ENCODE measurements around the gene SLC22A14. TPM values are rescaled to one million over a fixed set of nuclear protein-coding genes. Genes with fewer than 3 reads are reported as not detected.
"Not testable (repeated sequence)": the region's sequence is repeated elsewhere in the genome, so short reads cannot be mapped to it uniquely, and the experiment has no call there.

SLC22A14 gene
- total and polyA plus RNA-seq, 10 donors: 0.04 to 0.60 (median 0.18) TPM; not detected in 6

DNA sequence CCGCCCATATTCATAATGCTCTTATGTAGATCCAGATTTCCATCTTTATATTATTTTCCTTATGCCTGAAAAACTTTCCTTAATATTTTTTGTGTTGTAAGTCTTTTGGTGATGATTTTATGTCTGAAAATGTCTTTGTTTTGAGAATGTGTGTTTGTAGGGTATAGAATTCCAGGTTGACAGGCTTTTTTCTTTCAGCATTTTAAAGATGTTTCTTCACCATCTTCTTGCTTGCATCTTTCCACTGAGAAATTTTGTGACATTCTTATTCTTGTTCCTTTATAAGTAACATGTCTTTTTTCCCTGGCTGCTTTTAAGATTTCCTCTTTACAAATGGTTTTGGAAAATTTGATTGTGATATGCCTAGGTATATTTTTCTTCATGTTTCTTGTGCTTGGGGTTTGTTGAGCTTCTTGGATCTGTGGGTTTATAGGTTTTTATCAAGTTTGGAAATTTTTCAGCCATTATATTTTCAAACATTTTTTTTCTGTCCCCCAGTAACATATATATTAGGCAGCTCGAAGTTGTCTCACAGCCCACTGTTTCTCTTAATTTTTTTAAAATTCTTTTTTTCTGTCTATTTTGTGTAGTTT lies 43.6 kb upstream of the SLC22A14 start:
- Histone ChIP-seq H3K27ac (no peak overlapping the region), H3K9me3 (peaks cover 7 to 34% (median 29%) of the 10 kb centered on the region in 8 donors), H3K36me3 (peaks cover 3 to 97% (median 50%) of the 10 kb centered on the region in 6 donors), H3K4me1 (no peaks in the 10 kb centered on the region), H3K27me3 (replicated peaks in 1 of 7) (no peaks in the 10 kb centered on the region), H3K4me3 (no peak overlapping the region)
- WGBS, 5 donors: 97 to 99% (median 97%) methylated on average over 2 of the region's 2 CpGs
- TF ChIP-seq POLR2A (IDR thresholded peaks at IDR 0.05) (no peak), POLR2AphosphoS5 (IDR thresholded peaks at IDR 0.05) (no peak)
- TF ChIP-seq, protein P1, sequence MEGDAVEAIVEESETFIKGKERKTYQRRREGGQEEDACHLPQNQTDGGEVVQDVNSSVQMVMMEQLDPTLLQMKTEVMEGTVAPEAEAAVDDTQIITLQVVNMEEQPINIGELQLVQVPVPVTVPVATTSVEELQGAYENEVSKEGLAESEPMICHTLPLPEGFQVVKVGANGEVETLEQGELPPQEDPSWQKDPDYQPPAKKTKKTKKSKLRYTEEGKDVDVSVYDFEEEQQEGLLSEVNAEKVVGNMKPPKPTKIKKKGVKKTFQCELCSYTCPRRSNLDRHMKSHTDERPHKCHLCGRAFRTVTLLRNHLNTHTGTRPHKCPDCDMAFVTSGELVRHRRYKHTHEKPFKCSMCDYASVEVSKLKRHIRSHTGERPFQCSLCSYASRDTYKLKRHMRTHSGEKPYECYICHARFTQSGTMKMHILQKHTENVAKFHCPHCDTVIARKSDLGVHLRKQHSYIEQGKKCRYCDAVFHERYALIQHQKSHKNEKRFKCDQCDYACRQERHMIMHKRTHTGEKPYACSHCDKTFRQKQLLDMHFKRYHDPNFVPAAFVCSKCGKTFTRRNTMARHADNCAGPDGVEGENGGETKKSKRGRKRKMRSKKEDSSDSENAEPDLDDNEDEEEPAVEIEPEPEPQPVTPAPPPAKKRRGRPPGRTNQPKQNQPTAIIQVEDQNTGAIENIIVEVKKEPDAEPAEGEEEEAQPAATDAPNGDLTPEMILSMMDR (IDR thresholded peaks at IDR 0.05 in 8 of 11, conservative IDR thresholded peaks at IDR 0.05 in 3 of 11): no peak
- intact Hi-C loops (cut with DNase I; ENCODE audit: low total_unique reads): no loop called here
- no peak for DNase-seq

DNA sequence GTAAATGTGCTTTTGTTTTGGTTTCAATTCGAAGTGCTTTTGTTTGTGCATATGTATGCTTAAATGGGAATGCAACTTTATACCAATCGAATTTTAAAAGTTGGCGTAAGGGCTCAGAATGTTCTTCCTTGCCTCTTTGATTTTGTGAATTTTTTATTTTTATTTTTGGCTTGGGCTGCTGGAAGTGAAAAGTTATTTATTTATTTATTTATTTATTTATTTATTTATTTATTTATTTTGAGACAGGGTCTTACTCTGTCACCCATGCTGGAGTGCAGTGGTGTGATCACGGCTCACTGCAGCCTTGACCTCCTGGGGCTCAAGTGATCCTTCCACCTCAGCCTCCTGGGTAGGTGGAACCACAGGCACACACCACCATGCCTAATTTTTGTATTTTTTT lies 39.3 kb upstream of the SLC22A14 start:
- H3K27me3 ChIP-seq (replicated peaks in 1 of 7); H3K4me3 ChIP-seq; H3K27ac ChIP-seq; H3K4me1 ChIP-seq; DNase-seq: not testable (repeated sequence)
- WGBS, 5 donors: 95 to 100% (median 97%) methylated on average over 4 of the region's 4 CpGs
- H3K36me3 ChIP-seq: peaks cover 5 to 92% (median 50%) of the 10 kb centered on the region in 6 donors
- intact Hi-C loops (cut with DNase I; ENCODE audit: low total_unique reads): loop anchor here (10.0 kb wide), 1 partner anchor 98 kb away; no protein-coding TSS in a partner anchor
- H3K9me3 ChIP-seq: peaks cover 6 to 18% (median 16%) of the 10 kb centered on the region in 8 donors

DNA sequence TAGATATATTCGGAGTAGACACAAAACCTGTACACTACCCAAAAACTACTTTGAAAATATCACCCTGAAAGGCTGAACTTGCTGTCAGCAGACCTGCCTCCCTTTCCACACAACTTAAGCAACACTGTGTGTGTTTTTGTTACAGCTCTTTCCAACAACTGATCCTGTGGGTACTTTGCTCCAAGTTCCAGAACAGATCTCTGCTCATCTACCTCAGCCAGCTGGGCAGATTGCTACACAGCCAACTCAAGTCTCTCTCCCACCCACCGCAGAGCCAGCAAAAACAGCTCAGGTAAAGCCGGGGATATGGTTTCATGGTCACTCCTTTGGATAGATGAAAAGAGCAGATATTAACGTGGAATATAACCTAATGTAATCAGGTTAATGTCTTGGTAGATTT lies 36.2 kb upstream of the SLC22A14 start:
- 96 to 98% (median 97%) methylated on average over 4 of the region's 4 CpGs for WGBS, 5 donors
- Histone ChIP-seq H3K4me1 (no peaks in the 10 kb centered on the region), H3K4me3 (no peak overlapping the region), H3K9me3 (no peaks in the 10 kb centered on the region), H3K36me3 (peaks cover 5 to 92% (median 49%) of the 10 kb centered on the region in 6 donors), H3K27ac (no peak overlapping the region), H3K27me3 (replicated peaks in 1 of 7) (no peaks in the 10 kb centered on the region)
- no peak for DNase-seq
- intact Hi-C loops (cut with DNase I; ENCODE audit: low total_unique reads): loop anchor here (10.0 kb wide), 1 partner anchor 101 kb away; no protein-coding TSS in a partner anchor
- TF ChIP-seq POLR2A (IDR thresholded peaks at IDR 0.05) (no peak), POLR2AphosphoS5 (IDR thresholded peaks at IDR 0.05) (no peak)
- TF ChIP-seq, protein P1 (IDR thresholded peaks at IDR 0.05 in 8 of 11, conservative IDR thresholded peaks at IDR 0.05 in 3 of 11): no peak

DNA sequence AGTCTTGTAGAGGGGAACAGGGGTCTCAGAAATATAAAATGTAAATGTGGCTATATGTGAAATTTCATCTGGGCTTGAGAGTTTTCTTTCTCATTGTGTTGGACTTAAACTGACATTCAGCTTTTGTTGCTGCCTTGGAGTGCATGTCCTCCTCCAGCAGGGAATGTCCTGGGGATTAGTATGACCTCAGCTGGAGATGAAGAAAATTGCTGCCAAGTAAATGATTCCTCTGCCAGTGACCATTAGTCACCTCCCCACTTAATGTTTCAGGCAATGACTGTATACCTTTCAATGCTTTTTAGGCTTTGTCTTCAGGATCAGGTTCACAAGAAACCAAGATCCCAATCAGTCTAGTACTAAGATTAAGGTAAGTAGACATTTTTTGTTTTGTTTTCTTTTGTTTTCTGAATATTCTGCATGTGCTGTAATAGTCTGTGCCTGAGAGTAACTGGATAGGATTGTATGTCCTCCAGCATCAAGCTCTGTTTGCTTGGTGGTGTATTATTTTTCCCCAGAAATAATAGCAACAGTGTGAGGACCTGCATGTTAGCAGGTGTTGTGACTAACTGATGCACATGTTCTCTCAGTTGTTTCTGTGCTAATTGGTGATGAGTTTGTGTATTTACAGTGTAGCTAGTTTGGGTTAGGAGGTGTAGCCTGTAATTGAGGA lies 34.6 kb upstream of the SLC22A14 start:
- no peak for TF ChIP-seq POLR2A (IDR thresholded peaks at IDR 0.05)
- no peak for TF ChIP-seq POLR2AphosphoS5 (IDR thresholded peaks at IDR 0.05)
- TF ChIP-seq, protein P1 (IDR thresholded peaks at IDR 0.05 in 8 of 11, conservative IDR thresholded peaks at IDR 0.05 in 3 of 11): no peak
- H3K27ac ChIP-seq: no peak overlapping the region
- H3K27me3 ChIP-seq (replicated peaks in 1 of 7): no peaks in the 10 kb centered on the region
- no peak overlapping the region for H3K4me3 ChIP-seq
- no peak for DNase-seq
- H3K4me1 ChIP-seq: no peaks in the 10 kb centered on the region
- no peaks in the 10 kb centered on the region for H3K9me3 ChIP-seq
- intact Hi-C loops (cut with DNase I; ENCODE audit: low total_unique reads): loop anchor here (10.0 kb wide), 1 partner anchor 103 kb away; no protein-coding TSS in a partner anchor
- H3K36me3 ChIP-seq: peaks cover 5 to 92% (median 57%) of the 10 kb centered on the region in 6 donors

Measured in spleen (tissue), 11 donors.